Left ventricle myocardium superior (tissue), 1 donor: ENCODE results near the gene EAF1. TPM values are rescaled to one million over a fixed set of nuclear protein-coding genes. Genes with fewer than 3 reads are reported as not detected.
"Not testable (repeated sequence)": the region's sequence is repeated elsewhere in the genome, so short reads cannot be mapped to it uniquely, and the experiment has no call there.

Source experiments
- ATAC-seq: fragments of 200-7000 bp; cut with Tn5 transposase; one replicate; pipeline ENCODE4 v1.9.1; 2020; ENCODE audit warnings: mild to moderate bottlenecking, moderate library complexity
- DNase-seq: peaks from one replicate; pipeline ENCODE4 v3.0.0-alpha.2; 2020
- intact Hi-C: fragments of 100-400 bp; cut with micrococcal nuclease; formaldehyde crosslinking; loops from one replicate; pipeline ENCODE4 v1.11.0; 2022
- long read RNA-seq: library from polyadenylated mRNA; unstranded; transcript quantifications from one replicate; pipeline ENCODE4 v2.0.0, GENCODE V29; 2021
- total RNA-seq: library from RNA; stranded (reverse); fragmentation: NEBNext Ultra II Directional; extraction: Animal tissue kit (Norgen Biotek cat#: 25700); gene quantifications from one replicate; pipeline ENCODE4 v1.2.1, GENCODE V29; 2021
- donor health status: DM: no; HTN: yes; CAD: no; lungs with severe emphysema.

EAF1 gene
- total RNA-seq = 7.0 TPM
- long read RNA-seq, full-length matches to known transcripts = 4 of 5 reads
- long read RNA-seq, partial matches to known transcripts = 1 of 5 reads
- long read RNA-seq, other reads (novel, unspliced or antisense) = 0 of 5 reads

- intact Hi-C loops = no loop called here
- ATAC-seq (peak; percentile 95), DNase-seq (peak; percentile 91)
Measured at GRCh38 chr3:15427182-15427880, at the start of gene EAF1, which contains the start of gene METTL6. Gene EAF1, plus strand, starts transcription at chr3:15427598. Its CDS starts 182 bp downstream, at chr3:15427780. Gene METTL6, minus strand, starts transcription at chr3:15427544. Its CDS starts 1,033 bp downstream, at chr3:15426511.

- peak; percentile 93 for DNase-seq
- peak; percentile 98 for ATAC-seq
- intact Hi-C loops = no loop called here
Measured at GRCh38 chr3:15377961-15378791, 49.2 kb upstream of the EAF1 start.

- intact Hi-C loops = loop anchor here (10.0 kb wide), 1 partner anchor 126 kb away; no protein-coding TSS in a partner anchor
- DNase-seq (no peak), ATAC-seq (no peak)
Measured at GRCh38 chr3:15380980-15381890, 46.2 kb upstream of the EAF1 start.

- ATAC-seq (no peak), DNase-seq (no peak)
- intact Hi-C loops = loop anchor here (10.0 kb wide), 1 partner anchor 128 kb away; no protein-coding TSS in a partner anchor
Measured at GRCh38 chr3:15382405-15382923, 44.9 kb upstream of the EAF1 start.

GRCh38 chr3:15384510-15385237, 42.7 kb upstream of the EAF1 start:
- no peak for ATAC-seq
- intact Hi-C loops = loop anchor here (10.0 kb wide), 1 partner anchor 130 kb away; no protein-coding TSS in a partner anchor
- DNase-seq = no peak

GRCh38 chr3:15385238-15385695, 42.1 kb upstream of the EAF1 start:
- ATAC-seq, DNase-seq: not testable (repeated sequence)
- intact Hi-C loops = loop anchor here (10.0 kb wide), 1 partner anchor 130 kb away; no protein-coding TSS in a partner anchor

- ATAC-seq (no peak), DNase-seq (no peak)
- intact Hi-C loops = loop anchor here (10.0 kb wide), 1 partner anchor 131 kb away; no protein-coding TSS in a partner anchor
Measured at GRCh38 chr3:15385901-15386653, 41.3 kb upstream of the EAF1 start.

GRCh38 chr3:15386654-15386955, 40.8 kb upstream of the EAF1 start:
- intact Hi-C loops = loop anchor here (10.0 kb wide), 1 partner anchor 132 kb away; no protein-coding TSS in a partner anchor
- ATAC-seq = peak; percentile 6
- DNase-seq = not testable (repeated sequence)

- ATAC-seq = peak; percentile 79
Measured at GRCh38 chr3:15387171-15387581, 40.2 kb upstream of the EAF1 start.

GRCh38 chr3:15387735-15388134, 39.7 kb upstream of the EAF1 start:
- DNase-seq (no peak), ATAC-seq (peak; percentile 57)
- intact Hi-C loops = loop anchor here (10.0 kb wide), 1 partner anchor 133 kb away; no protein-coding TSS in a partner anchor

More at GRCh38 chr3:15387171-15387581, 40.2 kb upstream of the EAF1 start:
- intact Hi-C loops = loop anchor here (10.0 kb wide), 1 partner anchor 132 kb away; no protein-coding TSS in a partner anchor
- no peak for DNase-seq

GRCh38 chr3:15388335-15388734, 39.1 kb upstream of the EAF1 start:
- DNase-seq, ATAC-seq: not testable (repeated sequence)
- intact Hi-C loops = loop anchor here (10.0 kb wide), 1 partner anchor 134 kb away; no protein-coding TSS in a partner anchor

GRCh38 chr3:15390460-15390859, 36.9 kb upstream of the EAF1 start:
- DNase-seq (no peak), ATAC-seq (peak; percentile 68)
- intact Hi-C loops = no loop called here

- intact Hi-C loops = no loop called here
- ATAC-seq = no peak
Measured at GRCh38 chr3:15391007-15391406, 36.4 kb upstream of the EAF1 start.

GRCh38 chr3:15393252-15393651, 34.1 kb upstream of the EAF1 start:
- ATAC-seq, intact Hi-C loops, DNase-seq: not testable (repeated sequence)

More at GRCh38 chr3:15391007-15391406, 36.4 kb upstream of the EAF1 start:
- no peak for DNase-seq

GRCh38 chr3:15398731-15399133, 28.7 kb upstream of the EAF1 start:
- DNase-seq, ATAC-seq, intact Hi-C loops: not testable (repeated sequence)

- DNase-seq = no peak
- no peak for ATAC-seq
- intact Hi-C loops = loop anchor here (10.0 kb wide), 1 partner anchor 135 kb away; no protein-coding TSS in a partner anchor
Measured at GRCh38 chr3:15399970-15400369, 27.4 kb upstream of the EAF1 start.
